ENCODE measurements around the gene MAD1L1.

Gene MAD1L1

GRCh38 chr7:2131341-2131740 is 101.4 kb downstream of the MAD1L1 start:
- no peak for DNase-seq

GRCh38 chr7:2130096-2130375 is 102.7 kb downstream of the MAD1L1 start:
- DNase-seq: no peak

- DNase-seq: peak; percentile 95
Measured at GRCh38 chr7:2129323-2130095, 103.2 kb downstream of the MAD1L1 start.

- DNase-seq: no peak
Measured at GRCh38 chr7:2128601-2129322, 104.0 kb downstream of the MAD1L1 start.

GRCh38 chr7:2126621-2127020 is 106.1 kb downstream of the MAD1L1 start:
- DNase-seq: peak; percentile 71

- no peak for DNase-seq
Measured at GRCh38 chr7:2125931-2126330, 106.8 kb downstream of the MAD1L1 start.

GRCh38 chr7:2124604-2125345 is 108.0 kb downstream of the MAD1L1 start:
- peak; percentile 96 for DNase-seq

GRCh38 chr7:2123916-2124315 is 108.8 kb downstream of the MAD1L1 start:
- DNase-seq: no peak

GRCh38 chr7:2123360-2123759 is 109.4 kb downstream of the MAD1L1 start:
- peak; percentile 85 for DNase-seq

- no peak for DNase-seq
Measured at GRCh38 chr7:2122651-2123050, 110.1 kb downstream of the MAD1L1 start.

GRCh38 chr7:2120841-2121830 is 111.6 kb downstream of the MAD1L1 start:
- DNase-seq: no peak

GRCh38 chr7:2120251-2120660 is 112.5 kb downstream of the MAD1L1 start:
- DNase-seq: no peak

- DNase-seq: no peak
Measured at GRCh38 chr7:2118630-2119190, 114.0 kb downstream of the MAD1L1 start.

GRCh38 chr7:2118056-2118455 is 114.7 kb downstream of the MAD1L1 start:
- DNase-seq: no peak

GRCh38 chr7:2117646-2118045 is 115.1 kb downstream of the MAD1L1 start:
- DNase-seq: peak; percentile 52

GRCh38 chr7:2116989-2117591 is 115.7 kb downstream of the MAD1L1 start:
- DNase-seq: no peak

GRCh38 chr7:2116448-2116810 is 116.3 kb downstream of the MAD1L1 start:
- no peak for DNase-seq

GRCh38 chr7:2115760-2116447 is 116.8 kb downstream of the MAD1L1 start:
- peak; percentile 91 for DNase-seq

- no peak for DNase-seq
Measured at GRCh38 chr7:2114926-2115759, 117.6 kb downstream of the MAD1L1 start.

GRCh38 chr7:2114052-2114451 is 118.7 kb downstream of the MAD1L1 start:
- DNase-seq: no peak

All from NCI-H510A treated with DMSO at 0.1 percent for 48 hours (cell line).